ENCODE data around the gene MAN1C1.
"Not testable (repeated sequence)": the region's sequence is repeated elsewhere in the genome, so short reads cannot be mapped to it uniquely, and the experiment has no call there.

Gene MAN1C1

DNA sequence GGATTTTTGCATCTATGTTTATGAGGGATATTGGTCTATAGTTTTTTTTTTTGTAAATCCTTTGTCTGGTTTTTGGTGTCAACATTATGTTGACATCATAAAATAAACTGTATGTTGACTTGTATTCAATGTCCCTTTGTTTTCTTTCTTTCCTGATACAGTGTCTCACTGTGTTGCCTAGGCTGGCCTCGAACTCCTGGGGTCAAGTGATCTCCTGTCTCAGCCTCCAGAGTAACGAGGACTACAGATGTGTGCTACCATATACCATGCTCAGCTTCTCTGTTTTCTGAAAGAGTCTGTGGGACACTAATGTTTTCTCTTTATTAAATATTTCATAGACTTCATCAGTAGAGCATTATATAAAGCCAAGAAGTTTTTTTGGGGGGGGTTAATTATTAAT is 18.3 kb downstream of the MAN1C1 start:
- ATAC-seq (replicated peaks; ENCODE audit: extremely low read depth, poor library complexity, severe bottlenecking), result no peak
- peaks cover 37% of the 10 kb centered on the region for H3K4me1 Mint-ChIP-seq
- H3K9me3 Mint-ChIP-seq, result no peaks in the 10 kb centered on the region
- no peaks in the 10 kb centered on the region for H3K36me3 Mint-ChIP-seq (ENCODE audit: insufficient read depth)
- DNase-seq (ENCODE audit: low spot score in 2 of 2), result no peak
- H3K27me3 Mint-ChIP-seq, result no peaks in the 10 kb centered on the region
- H3K4me3 Mint-ChIP-seq, result no peak overlapping the region
- H3K27ac Mint-ChIP-seq (ENCODE audit: low read depth), result no peak overlapping the region

DNA sequence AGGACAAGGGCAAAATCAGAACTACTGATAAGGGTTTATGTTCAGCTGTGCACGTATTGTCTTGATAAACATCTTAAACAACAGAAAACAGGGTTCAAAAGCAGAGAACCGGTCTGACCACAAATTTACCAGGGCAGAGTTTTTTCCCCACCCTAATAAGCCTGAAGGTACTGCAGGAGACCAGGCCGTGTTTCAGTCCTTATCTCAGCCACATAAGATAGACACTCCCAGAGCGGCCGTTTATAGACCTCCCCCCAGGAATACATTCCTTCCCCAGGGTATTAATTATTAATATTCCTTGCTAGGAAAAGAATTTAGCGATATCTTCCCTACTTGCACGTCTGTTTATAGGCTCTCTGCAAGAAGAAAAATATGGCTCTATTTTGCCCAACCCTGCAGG is 19.6 kb downstream of the MAN1C1 start:
- H3K27ac Mint-ChIP-seq (ENCODE audit: low read depth); H3K27me3 Mint-ChIP-seq: not testable (repeated sequence)

DNA sequence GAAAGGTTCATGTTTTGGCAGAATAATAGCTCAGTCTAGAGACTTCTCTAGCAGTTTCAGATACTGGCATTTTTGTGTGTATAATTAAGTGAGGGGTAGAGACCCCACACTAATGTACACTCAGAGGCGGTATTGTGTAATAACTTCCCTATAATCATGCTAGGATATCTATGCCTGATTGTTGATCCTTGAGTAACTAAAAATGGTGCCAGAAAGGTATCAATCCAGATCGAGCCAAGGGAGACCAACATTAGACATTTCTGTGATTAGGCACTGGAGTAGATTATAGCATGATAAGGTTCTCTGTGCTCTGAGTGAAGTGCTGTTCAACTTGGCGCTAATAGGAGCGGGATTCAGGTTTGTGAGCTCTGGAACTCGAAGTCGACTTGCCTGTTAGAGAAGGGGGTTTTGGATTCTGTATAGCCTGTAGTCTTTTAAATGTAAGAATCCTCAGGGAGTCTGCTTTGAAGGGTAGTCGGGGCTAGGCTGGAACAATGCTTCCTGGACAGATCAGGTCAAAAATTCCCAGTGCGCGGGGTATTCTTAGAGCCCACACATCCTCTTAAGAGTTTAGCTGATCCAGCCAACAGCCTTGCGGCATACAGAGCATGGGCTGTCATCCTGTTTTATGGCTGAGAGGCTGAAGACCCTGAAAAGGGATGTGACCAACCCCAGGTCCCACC is 24.2 kb downstream of the MAN1C1 start:
- Mint-ChIP-seq H3K4me3 (no peak overlapping the region), H3K27me3 (no peaks in the 10 kb centered on the region), H3K9me3 (no peaks in the 10 kb centered on the region), H3K4me1 (peaks cover 44% of the 10 kb centered on the region), H3K36me3 (ENCODE audit: insufficient read depth) (peaks cover 5% of the 10 kb centered on the region), H3K27ac (ENCODE audit: low read depth) (peak overlapping the region; percentile 80)
- ATAC-seq (replicated peaks; ENCODE audit: extremely low read depth, poor library complexity, severe bottlenecking), result no peak
- DNase-seq (ENCODE audit: low spot score in 2 of 2), result peak in 1 of 2 donors; percentile 8

More for the DNA sequence above, 19.6 kb downstream of the MAN1C1 start:
- not testable (repeated sequence) for H3K36me3 Mint-ChIP-seq (ENCODE audit: insufficient read depth); H3K4me3 Mint-ChIP-seq; H3K9me3 Mint-ChIP-seq; ATAC-seq (replicated peaks; ENCODE audit: extremely low read depth, poor library complexity, severe bottlenecking)
- DNase-seq (ENCODE audit: low spot score in 2 of 2), result peak in 1 of 2 donors; percentile 2
- H3K4me1 Mint-ChIP-seq, result peaks cover 38% of the 10 kb centered on the region

DNA sequence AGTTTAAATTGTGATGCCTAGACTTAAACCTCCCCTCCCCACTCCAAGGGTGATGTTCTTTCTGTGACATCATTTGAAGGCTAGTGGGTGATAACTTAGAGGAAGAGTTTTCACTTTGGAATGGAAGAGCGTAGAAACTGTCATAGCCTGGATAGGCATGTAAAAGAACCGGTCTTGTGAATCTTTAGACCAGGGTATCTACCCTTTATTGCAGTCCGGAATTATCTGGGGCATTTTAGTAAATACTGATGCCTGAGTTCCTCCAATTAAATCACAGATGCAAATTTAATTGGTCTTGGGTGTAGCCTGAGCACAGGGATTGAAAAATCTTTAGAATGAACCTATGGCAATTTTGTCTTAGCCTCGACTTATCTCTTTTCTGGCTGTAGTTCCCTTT is 24.7 kb downstream of the MAN1C1 start:
- DNase-seq (ENCODE audit: low spot score in 2 of 2) (no peak), ATAC-seq (replicated peaks; ENCODE audit: extremely low read depth, poor library complexity, severe bottlenecking) (no peak)
- H3K4me3 Mint-ChIP-seq, result peak overlapping the region; percentile 12
- H3K9me3 Mint-ChIP-seq, result no peaks in the 10 kb centered on the region
- no peaks in the 10 kb centered on the region for H3K27me3 Mint-ChIP-seq
- H3K27ac Mint-ChIP-seq (ENCODE audit: low read depth), result peak overlapping the region; percentile 80
- H3K36me3 Mint-ChIP-seq (ENCODE audit: insufficient read depth), result peaks cover 5% of the 10 kb centered on the region
- H3K4me1 Mint-ChIP-seq, result peaks cover 44% of the 10 kb centered on the region

DNA sequence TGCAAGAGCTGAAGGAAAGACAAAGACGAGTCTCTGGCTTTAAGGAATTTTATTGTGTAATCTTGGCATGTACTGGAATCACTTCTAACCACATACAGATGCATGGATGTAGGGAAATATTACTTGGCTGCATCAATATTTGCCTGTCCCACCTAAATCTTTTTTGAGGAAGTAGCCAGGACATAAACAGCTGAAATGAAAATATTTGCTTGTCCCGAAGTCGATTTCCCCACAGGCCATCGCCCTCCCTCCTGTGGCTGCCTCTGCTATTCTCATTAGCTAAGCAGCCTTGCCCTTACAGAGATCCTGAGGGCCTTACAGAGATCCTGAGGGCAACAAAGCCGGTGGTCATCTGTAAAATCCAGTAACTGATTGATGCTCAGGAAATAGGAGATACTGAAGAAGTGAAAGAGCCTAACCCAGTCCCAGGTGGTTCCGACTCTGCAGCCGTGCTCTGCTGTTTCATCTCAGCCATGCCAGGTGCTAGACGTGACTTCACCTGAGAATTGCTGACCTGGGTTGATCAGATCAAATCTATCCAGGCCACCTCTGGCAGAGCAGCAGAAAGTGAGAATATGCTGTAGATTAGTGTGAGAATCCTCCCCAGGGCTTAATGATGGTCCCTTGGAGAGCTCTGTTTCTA is 25.5 kb downstream of the MAN1C1 start:
- peaks cover 50% of the 10 kb centered on the region for H3K4me1 Mint-ChIP-seq
- DNase-seq (ENCODE audit: low spot score in 2 of 2) (peak in 1 of 2 donors; percentile 19), ATAC-seq (replicated peaks; ENCODE audit: extremely low read depth, poor library complexity, severe bottlenecking) (peak; percentile 66)
- no peaks in the 10 kb centered on the region for H3K27me3 Mint-ChIP-seq
- peak overlapping the region; percentile 80 for H3K27ac Mint-ChIP-seq (ENCODE audit: low read depth)
- H3K4me3 Mint-ChIP-seq, result peak overlapping the region; percentile 19
- H3K9me3 Mint-ChIP-seq, result no peaks in the 10 kb centered on the region
- peaks cover 5% of the 10 kb centered on the region for H3K36me3 Mint-ChIP-seq (ENCODE audit: insufficient read depth)

DNA sequence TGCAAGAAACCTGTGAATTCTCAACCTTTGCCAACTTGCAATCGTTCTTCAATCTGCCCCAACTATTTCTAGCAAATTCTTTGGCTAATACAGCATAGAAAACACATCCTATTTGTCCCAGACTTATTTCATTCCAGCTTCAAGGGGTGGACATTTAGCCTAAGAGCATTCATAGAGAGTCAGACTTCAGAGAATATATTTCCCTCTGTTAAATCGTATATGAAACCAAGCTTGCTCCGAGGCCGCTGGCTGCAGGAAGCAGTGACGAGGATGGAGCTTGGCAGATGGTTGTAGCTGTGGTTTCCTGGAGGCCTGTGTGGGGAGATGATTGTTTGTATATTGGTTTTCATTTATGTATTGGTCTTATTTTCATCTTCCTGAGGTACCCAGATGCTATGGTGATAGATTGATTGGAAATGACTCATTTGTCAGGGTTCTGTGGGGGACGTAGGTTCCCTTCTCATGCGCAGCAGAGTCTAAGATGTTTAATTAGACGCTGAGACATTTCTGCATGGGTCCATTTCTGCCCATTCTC is 26.1 kb downstream of the MAN1C1 start:
- H3K4me1 Mint-ChIP-seq, result peaks cover 51% of the 10 kb centered on the region
- ATAC-seq (replicated peaks; ENCODE audit: extremely low read depth, poor library complexity, severe bottlenecking) (peak; percentile 93), DNase-seq (ENCODE audit: low spot score in 2 of 2) (peak; percentile 41 to 73)
- H3K36me3 Mint-ChIP-seq (ENCODE audit: insufficient read depth), result peaks cover 5% of the 10 kb centered on the region
- H3K27me3 Mint-ChIP-seq, result no peaks in the 10 kb centered on the region
- peak overlapping the region; percentile 80 for H3K27ac Mint-ChIP-seq (ENCODE audit: low read depth)
- peak overlapping the region; percentile 19 for H3K4me3 Mint-ChIP-seq
- no peaks in the 10 kb centered on the region for H3K9me3 Mint-ChIP-seq

DNA sequence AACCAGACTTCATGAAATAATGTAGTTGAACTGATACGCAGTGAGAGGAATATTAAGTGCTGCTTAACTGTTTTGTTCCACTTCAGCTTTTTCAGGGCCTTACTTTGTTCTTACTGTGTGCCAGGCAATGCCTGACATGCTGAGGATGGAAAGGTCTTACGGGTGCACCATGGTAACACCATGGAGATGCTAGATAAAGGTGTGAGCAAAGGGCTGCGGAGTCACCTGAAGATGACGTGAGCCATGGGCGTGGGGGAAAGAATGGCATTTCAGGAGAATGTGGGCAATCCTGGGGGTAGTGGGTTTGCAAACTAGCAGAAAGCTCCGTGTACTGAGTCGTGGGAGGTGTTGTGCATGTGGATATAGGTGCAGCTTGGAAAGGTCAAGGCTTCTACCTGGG is 27.3 kb downstream of the MAN1C1 start:
- H3K9me3 Mint-ChIP-seq, result no peaks in the 10 kb centered on the region
- H3K4me3 Mint-ChIP-seq, result peak overlapping the region; percentile 32
- H3K36me3 Mint-ChIP-seq (ENCODE audit: insufficient read depth), result peaks cover 10% of the 10 kb centered on the region
- H3K4me1 Mint-ChIP-seq, result peaks cover 51% of the 10 kb centered on the region
- peak in 1 of 2 donors; percentile 7 for DNase-seq (ENCODE audit: low spot score in 2 of 2)
- peak overlapping the region; percentile 80 for H3K27ac Mint-ChIP-seq (ENCODE audit: low read depth)
- no peaks in the 10 kb centered on the region for H3K27me3 Mint-ChIP-seq
- no peak for ATAC-seq (replicated peaks; ENCODE audit: extremely low read depth, poor library complexity, severe bottlenecking)

DNA sequence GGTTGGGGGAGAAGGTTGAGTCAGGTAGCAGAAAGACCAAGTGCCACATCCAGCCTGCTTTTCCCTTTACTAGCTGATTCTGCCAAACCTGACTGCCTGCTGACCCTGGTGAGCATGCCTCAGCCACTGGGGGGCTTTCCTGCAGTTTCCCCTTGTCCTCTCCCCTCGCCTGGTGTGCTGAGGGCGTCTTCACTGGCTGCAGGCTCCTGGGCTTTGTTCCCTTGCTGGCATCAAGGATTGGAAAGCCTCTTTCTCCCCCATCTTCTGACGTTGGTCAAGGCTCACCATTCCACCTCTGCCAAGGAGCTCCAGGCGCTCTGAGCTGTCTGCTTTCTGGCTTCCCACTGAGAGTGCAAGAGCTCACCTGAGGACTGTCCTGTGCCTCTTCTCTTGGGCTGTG is 28.4 kb downstream of the MAN1C1 start:
- no peaks in the 10 kb centered on the region for H3K9me3 Mint-ChIP-seq
- ATAC-seq (replicated peaks; ENCODE audit: extremely low read depth, poor library complexity, severe bottlenecking) (no peak), DNase-seq (ENCODE audit: low spot score in 2 of 2) (peak in 1 of 2 donors; percentile 6)
- H3K4me1 Mint-ChIP-seq, result peaks cover 51% of the 10 kb centered on the region
- no peaks in the 10 kb centered on the region for H3K27me3 Mint-ChIP-seq
- H3K36me3 Mint-ChIP-seq (ENCODE audit: insufficient read depth), result peaks cover 10% of the 10 kb centered on the region
- no peak overlapping the region for H3K27ac Mint-ChIP-seq (ENCODE audit: low read depth)
- H3K4me3 Mint-ChIP-seq, result no peak overlapping the region

DNA sequence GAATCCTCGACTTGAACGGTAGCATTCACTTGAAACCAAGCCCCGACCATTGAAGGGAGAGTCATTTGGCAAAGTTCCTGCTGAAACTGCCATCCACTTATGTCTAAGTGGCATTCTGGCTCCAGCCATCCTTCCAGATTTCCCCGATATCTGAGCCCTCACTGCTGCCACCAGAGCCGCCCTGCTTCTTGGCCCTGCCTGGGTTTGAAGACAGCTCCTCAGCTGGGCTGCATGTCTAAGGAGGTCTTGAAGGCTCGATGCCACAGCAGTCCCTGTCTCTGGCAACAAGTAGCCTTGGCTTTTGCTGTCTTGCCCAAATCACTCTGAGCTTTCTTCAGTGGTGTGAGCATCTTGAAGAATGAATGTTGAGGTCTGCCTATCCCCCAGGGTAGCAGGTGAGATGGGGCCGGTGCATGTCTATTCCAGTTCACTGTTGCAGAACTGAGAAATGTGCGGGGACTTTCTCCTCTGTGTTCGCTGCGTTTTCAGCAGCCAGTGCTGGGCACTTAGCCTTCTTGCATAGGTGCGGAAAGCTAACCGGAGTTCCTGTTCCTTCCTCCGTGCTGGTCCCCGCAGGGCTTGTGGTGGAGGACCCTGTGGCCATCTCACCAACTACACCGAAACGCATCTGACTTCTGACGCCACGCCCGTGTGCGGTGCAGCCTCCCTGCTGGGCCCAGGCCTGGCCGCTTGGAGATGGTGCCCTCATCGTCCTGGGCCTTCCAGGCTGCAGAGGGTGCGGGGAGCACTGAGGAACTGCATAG is 29.2 kb downstream of the MAN1C1 start:
- no peak overlapping the region for H3K4me3 Mint-ChIP-seq
- DNase-seq (ENCODE audit: low spot score in 2 of 2) (peak in 1 of 2 donors; percentile 11), ATAC-seq (replicated peaks; ENCODE audit: extremely low read depth, poor library complexity, severe bottlenecking) (no peak)
- H3K27me3 Mint-ChIP-seq, result no peaks in the 10 kb centered on the region
- peaks cover 47% of the 10 kb centered on the region for H3K4me1 Mint-ChIP-seq
- peaks cover 10% of the 10 kb centered on the region for H3K36me3 Mint-ChIP-seq (ENCODE audit: insufficient read depth)
- no peaks in the 10 kb centered on the region for H3K9me3 Mint-ChIP-seq
- no peak overlapping the region for H3K27ac Mint-ChIP-seq (ENCODE audit: low read depth)

DNA sequence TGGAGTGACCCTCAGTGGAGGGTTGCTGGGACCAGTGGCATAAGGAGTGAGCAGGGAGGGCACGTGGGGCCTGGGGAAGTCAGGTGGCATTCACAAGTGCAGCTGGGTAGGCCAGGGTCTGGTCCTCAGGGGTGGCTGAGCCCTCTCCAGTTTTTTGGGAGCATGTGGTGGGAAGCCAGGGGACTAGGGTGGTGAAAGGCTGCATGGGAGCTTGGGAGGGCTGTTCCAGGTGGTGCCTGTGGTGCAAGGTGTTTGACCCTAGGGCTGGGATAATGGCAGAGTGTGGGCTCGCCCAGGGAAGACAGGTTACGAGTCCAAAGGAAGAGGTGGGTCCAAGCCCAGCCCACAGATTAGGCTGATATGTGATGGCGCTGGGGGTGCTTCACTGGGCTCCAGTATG is 30.5 kb downstream of the MAN1C1 start:
- Mint-ChIP-seq H3K9me3 (no peaks in the 10 kb centered on the region), H3K27ac (ENCODE audit: low read depth) (no peak overlapping the region), H3K27me3 (no peaks in the 10 kb centered on the region), H3K4me1 (peaks cover 34% of the 10 kb centered on the region), H3K4me3 (no peak overlapping the region), H3K36me3 (ENCODE audit: insufficient read depth) (peaks cover 10% of the 10 kb centered on the region)
- DNase-seq (ENCODE audit: low spot score in 2 of 2) (no peak), ATAC-seq (replicated peaks; ENCODE audit: extremely low read depth, poor library complexity, severe bottlenecking) (no peak)

DNA sequence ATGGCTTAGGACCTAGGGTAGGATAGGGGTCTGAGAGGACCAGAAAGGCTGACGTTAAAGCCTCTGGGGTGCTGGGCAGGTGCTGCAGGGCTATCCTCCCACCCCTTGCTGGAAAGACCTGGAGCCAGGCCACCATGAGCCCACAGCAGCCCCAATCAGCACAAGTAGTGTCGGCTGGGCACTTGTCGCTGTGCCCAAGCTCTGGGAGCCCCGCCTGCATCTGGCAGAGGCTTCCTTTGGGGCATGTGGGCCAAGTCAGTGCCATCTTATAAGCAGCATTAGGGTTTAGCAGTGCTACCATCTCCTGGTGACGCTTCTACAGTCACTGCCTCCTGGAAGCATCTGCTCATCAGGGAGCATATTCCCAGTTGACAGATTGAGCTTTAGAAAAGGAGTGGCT is 31.3 kb downstream of the MAN1C1 start:
- ATAC-seq (replicated peaks; ENCODE audit: extremely low read depth, poor library complexity, severe bottlenecking) (no peak), DNase-seq (ENCODE audit: low spot score in 2 of 2) (no peak)
- Mint-ChIP-seq H3K4me1 (peaks cover 27% of the 10 kb centered on the region), H3K27ac (ENCODE audit: low read depth) (no peak overlapping the region), H3K36me3 (ENCODE audit: insufficient read depth) (peaks cover 10% of the 10 kb centered on the region), H3K9me3 (no peaks in the 10 kb centered on the region), H3K4me3 (no peak overlapping the region), H3K27me3 (no peaks in the 10 kb centered on the region)

DNA sequence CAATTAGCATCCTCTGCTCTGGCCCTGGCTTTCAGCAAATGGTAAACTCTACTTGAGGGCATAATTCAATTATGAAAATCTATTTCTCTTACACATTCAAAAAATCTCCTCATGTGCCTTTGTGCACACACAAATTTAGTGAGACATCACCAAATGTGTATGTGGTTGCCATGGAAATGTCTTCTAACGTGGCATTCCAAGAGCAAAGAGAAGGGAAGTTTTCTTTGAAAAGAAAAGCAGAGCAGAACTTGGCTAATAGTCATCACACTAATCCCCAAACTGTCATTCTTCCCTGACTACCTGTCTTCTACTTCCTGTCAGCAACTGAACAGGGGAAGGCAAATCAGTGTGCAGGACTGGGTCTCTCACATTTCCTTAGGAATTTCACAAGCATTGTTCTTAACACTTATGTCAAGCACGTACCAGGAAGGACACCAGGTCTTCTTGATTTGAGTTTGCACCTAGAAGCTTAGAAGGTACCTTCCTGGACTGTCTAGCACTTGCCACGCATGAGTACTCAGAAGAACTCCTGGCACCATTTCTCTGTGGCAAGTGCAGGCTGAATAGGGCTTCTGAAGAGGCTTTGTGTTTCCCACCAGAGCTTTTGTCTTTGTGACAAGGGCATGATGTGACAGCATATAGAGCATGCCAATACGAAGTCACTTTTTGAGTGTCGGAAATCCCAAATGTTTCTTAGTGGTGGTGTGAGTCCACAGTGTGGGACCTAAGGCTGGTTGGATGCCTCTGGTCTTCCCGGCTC is 32.3 kb downstream of the MAN1C1 start:
- DNase-seq (ENCODE audit: low spot score in 2 of 2) (no peak), ATAC-seq (replicated peaks; ENCODE audit: extremely low read depth, poor library complexity, severe bottlenecking) (no peak)
- peaks cover 23% of the 10 kb centered on the region for H3K4me1 Mint-ChIP-seq
- H3K27me3 Mint-ChIP-seq, result no peaks in the 10 kb centered on the region
- no peak overlapping the region for H3K4me3 Mint-ChIP-seq
- no peaks in the 10 kb centered on the region for H3K9me3 Mint-ChIP-seq
- H3K36me3 Mint-ChIP-seq (ENCODE audit: insufficient read depth), result peaks cover 12% of the 10 kb centered on the region
- no peak overlapping the region for H3K27ac Mint-ChIP-seq (ENCODE audit: low read depth)

Measured in central memory CD8-positive, alpha-beta T cell (primary cell).